Measurements from ENCODE around the gene TMEM179. TPM values are rescaled to one million over a fixed set of nuclear protein-coding genes. Genes with fewer than 3 reads are reported as not detected.

TMEM179 gene
- total RNA-seq, 4 donors from 2014 or later: 1.1 to 10.5 (median 1.4) TPM; not detected in 1

GRCh38 chr14:104597576-104597975 lies 7.0 kb downstream of the TMEM179 start:
- peaks cover 23% of the 10 kb centered on the region for H3K27me3 ChIP-seq
- in situ Hi-C loops (cut with MboI; ENCODE audit: low pct_ligation_motif_present in 1 of 4, low pct_unique_long_range_greater_than_20kb in 1 of 4, low sequenced_read_pairs in 3 of 4): no loop called here
- no peaks in the 10 kb centered on the region for H3K36me3 ChIP-seq
- DNase-seq: no peak
- 77% methylated on average over 11 of the region's 11 CpGs; no CpG with 5 or more reads in 1 of the 2 donors for WGBS, 2 donors (ENCODE audit: low coverage in 1 of 2)
- no peak overlapping the region for H3K4me3 ChIP-seq
- TF ChIP-seq CTCF (IDR thresholded peaks at IDR 0.05): no peak
- TF ChIP-seq POLR2AphosphoS5 (IDR thresholded peaks at IDR 0.05): no peak
- no peak for TF ChIP-seq EP300 (IDR thresholded peaks at IDR 0.05; ENCODE audit: low read depth)
- TF ChIP-seq POLR2A (IDR thresholded peaks at IDR 0.05): no peak
- intact Hi-C loops (cut with DNase I; ENCODE audit: low total_unique reads): no loop called here
- no peaks in the 10 kb centered on the region for H3K9me3 ChIP-seq
- no peak overlapping the region for H3K27ac ChIP-seq
- H3K4me1 ChIP-seq: no peaks in the 10 kb centered on the region

- no peak for TF ChIP-seq EP300 (IDR thresholded peaks at IDR 0.05; ENCODE audit: low read depth)
- no peak for TF ChIP-seq POLR2A (IDR thresholded peaks at IDR 0.05)
- no peak for TF ChIP-seq CTCF (IDR thresholded peaks at IDR 0.05)
- no peak for TF ChIP-seq POLR2AphosphoS5 (IDR thresholded peaks at IDR 0.05)
- H3K27ac ChIP-seq: no peak overlapping the region
- intact Hi-C loops (cut with DNase I; ENCODE audit: low total_unique reads) (no loop called here), in situ Hi-C loops (cut with MboI; ENCODE audit: low pct_ligation_motif_present in 1 of 4, low pct_unique_long_range_greater_than_20kb in 1 of 4, low sequenced_read_pairs in 3 of 4) (no loop called here)
- no peaks in the 10 kb centered on the region for H3K36me3 ChIP-seq
- H3K4me1 ChIP-seq: no peaks in the 10 kb centered on the region
- 84 to 100% methylated on average over 1 to 4 of the region's 21 CpGs for WGBS, 2 donors (ENCODE audit: low coverage in 1 of 2)
- no peak for DNase-seq
- no peak overlapping the region for H3K4me3 ChIP-seq
- peaks cover 17% of the 10 kb centered on the region for H3K27me3 ChIP-seq
- H3K9me3 ChIP-seq: no peaks in the 10 kb centered on the region
These were observed 7.6 kb downstream of the TMEM179 start for GRCh38 chr14:104596927-104597351.

- intact Hi-C loops (cut with DNase I; ENCODE audit: low total_unique reads): no loop called here
- DNase-seq: no peak
- 68 to 83% methylated on average over 4 to 11 of the region's 11 CpGs for WGBS, 2 donors (ENCODE audit: low coverage in 1 of 2)
These were observed 8.1 kb downstream of the TMEM179 start for GRCh38 chr14:104596451-104596918.

GRCh38 chr14:104595911-104596450 lies 8.6 kb downstream of the TMEM179 start:
- in situ Hi-C loops (cut with MboI; ENCODE audit: low pct_ligation_motif_present in 1 of 4, low pct_unique_long_range_greater_than_20kb in 1 of 4, low sequenced_read_pairs in 3 of 4) (no loop called here), intact Hi-C loops (cut with DNase I; ENCODE audit: low total_unique reads) (no loop called here)
- 78% methylated on average over 6 of the region's 6 CpGs; no CpG with 5 or more reads in 1 of the 2 donors for WGBS, 2 donors (ENCODE audit: low coverage in 1 of 2)
- DNase-seq: no peak
- Histone ChIP-seq H3K4me1 (no peaks in the 10 kb centered on the region), H3K36me3 (no peaks in the 10 kb centered on the region), H3K27ac (no peak overlapping the region), H3K27me3 (peaks cover 8% of the 10 kb centered on the region), H3K4me3 (no peak overlapping the region), H3K9me3 (no peaks in the 10 kb centered on the region)
- no peak for TF ChIP-seq EP300 (IDR thresholded peaks at IDR 0.05; ENCODE audit: low read depth)
- no peak for TF ChIP-seq CTCF (IDR thresholded peaks at IDR 0.05)
- TF ChIP-seq POLR2A (IDR thresholded peaks at IDR 0.05): no peak
- TF ChIP-seq POLR2AphosphoS5 (IDR thresholded peaks at IDR 0.05): no peak

More at GRCh38 chr14:104596451-104596918, 8.1 kb downstream of the TMEM179 start:
- H3K36me3 ChIP-seq: no peaks in the 10 kb centered on the region
- in situ Hi-C loops (cut with MboI; ENCODE audit: low pct_ligation_motif_present in 1 of 4, low pct_unique_long_range_greater_than_20kb in 1 of 4, low sequenced_read_pairs in 3 of 4): no loop called here
- no peaks in the 10 kb centered on the region for H3K4me1 ChIP-seq
- no peak for TF ChIP-seq EP300 (IDR thresholded peaks at IDR 0.05; ENCODE audit: low read depth)
- TF ChIP-seq CTCF (IDR thresholded peaks at IDR 0.05): no peak
- no peak for TF ChIP-seq POLR2AphosphoS5 (IDR thresholded peaks at IDR 0.05)
- no peak for TF ChIP-seq POLR2A (IDR thresholded peaks at IDR 0.05)
- no peak overlapping the region for H3K27ac ChIP-seq
- peaks cover 13% of the 10 kb centered on the region for H3K27me3 ChIP-seq
- H3K4me3 ChIP-seq: no peak overlapping the region
- H3K9me3 ChIP-seq: no peaks in the 10 kb centered on the region
